ENCODE data around the gene CACNA1S. TPM values are rescaled to one million over a fixed set of nuclear protein-coding genes. Genes with fewer than 3 reads are reported as not detected.

CACNA1S gene
- total RNA-seq, 1 experiment from 2014 or later, result not detected

GRCh38 chr1:201077116-201077515 lies 35.1 kb downstream of the CACNA1S start:
- Histone ChIP-seq H3T11ph (ENCODE audit: low read length) (no peak overlapping the region), H3K14ac (ENCODE audit: insufficient read depth, low read length) (no peak overlapping the region), H2BK12ac (ENCODE audit: insufficient read length, low read depth, low read length) (no peak overlapping the region), H3K9ac (ENCODE audit: extremely low read depth, insufficient read length, low read length) (no peak overlapping the region), H2BK5ac (ENCODE audit: insufficient read length, low read length) (no peak overlapping the region), H3K9me3 (ENCODE audit: control insufficient read depth, low read depth, low read length) (no peaks in the 10 kb centered on the region), H3K18ac (ENCODE audit: insufficient read length, low read depth, low read length) (no peak overlapping the region), H3K79me2 (ENCODE audit: insufficient read depth, low read length) (no peaks in the 10 kb centered on the region), H3K4me1 (ENCODE audit: insufficient read depth, low read length) (no peaks in the 10 kb centered on the region), H3K27me3 (ENCODE audit: insufficient read depth, low read length) (no peaks in the 10 kb centered on the region), H4K91ac (ENCODE audit: insufficient read length, low read depth, low read length) (no peak overlapping the region), H3K23ac (ENCODE audit: insufficient read length, low read depth, low read length) (no peak overlapping the region), H2BK120ac (ENCODE audit: low read depth, low read length, poor library complexity, severe bottlenecking) (no peak overlapping the region), H4K8ac (replicated peaks; ENCODE audit: insufficient read length, low read depth, low read length) (no peak overlapping the region), H4K20me1 (ENCODE audit: control insufficient read depth, insufficient read depth, insufficient read length) (no peaks in the 10 kb centered on the region), H2BK15ac (ENCODE audit: low read depth, low read length) (no peak overlapping the region), H3K79me1 (ENCODE audit: insufficient read depth, low read depth, low read length, poor library complexity, severe bottlenecking) (no peaks in the 10 kb centered on the region), H3K4ac (ENCODE audit: low read depth, low read length) (no peak overlapping the region), H3K56ac (ENCODE audit: insufficient read length, low read depth, low read length) (no peak overlapping the region), H4K5ac (ENCODE audit: insufficient read length, low read depth, low read length) (no peak overlapping the region), H3K23me2 (ENCODE audit: insufficient read length, low read depth, low read length, poor library complexity, severe bottlenecking) (no peaks in the 10 kb centered on the region), H2AFZ (ENCODE audit: low read length) (no peak overlapping the region), H3K27ac (ENCODE audit: insufficient read length, low read depth, low read length) (no peak overlapping the region), H3K4me2 (ENCODE audit: insufficient read depth, insufficient read length, low read length) (no peak overlapping the region), H2BK20ac (ENCODE audit: low read depth, low read length, poor library complexity, severe bottlenecking) (no peak overlapping the region), H2AK5ac (ENCODE audit: insufficient read length, low read length) (no peak overlapping the region)
- Mint-ChIP-seq H3K4me1 (no peaks in the 10 kb centered on the region), H3K4me3 (no peak overlapping the region), H3K27me3 (ENCODE audit: low read depth) (peaks cover 11% of the 10 kb centered on the region), H3K36me3 (ENCODE audit: insufficient read depth in 1 of 3, low read depth in 3 of 3) (no peaks in the 10 kb centered on the region), H3K27ac (no peak overlapping the region), H3K9me3 (no peaks in the 10 kb centered on the region)
- no CpG with 5 or more reads among the region's 7 CpGs for WGBS (ENCODE audit: extremely low coverage, insufficient read length, low lambda C conversion rate)
- TF ChIP-seq, protein P1, sequence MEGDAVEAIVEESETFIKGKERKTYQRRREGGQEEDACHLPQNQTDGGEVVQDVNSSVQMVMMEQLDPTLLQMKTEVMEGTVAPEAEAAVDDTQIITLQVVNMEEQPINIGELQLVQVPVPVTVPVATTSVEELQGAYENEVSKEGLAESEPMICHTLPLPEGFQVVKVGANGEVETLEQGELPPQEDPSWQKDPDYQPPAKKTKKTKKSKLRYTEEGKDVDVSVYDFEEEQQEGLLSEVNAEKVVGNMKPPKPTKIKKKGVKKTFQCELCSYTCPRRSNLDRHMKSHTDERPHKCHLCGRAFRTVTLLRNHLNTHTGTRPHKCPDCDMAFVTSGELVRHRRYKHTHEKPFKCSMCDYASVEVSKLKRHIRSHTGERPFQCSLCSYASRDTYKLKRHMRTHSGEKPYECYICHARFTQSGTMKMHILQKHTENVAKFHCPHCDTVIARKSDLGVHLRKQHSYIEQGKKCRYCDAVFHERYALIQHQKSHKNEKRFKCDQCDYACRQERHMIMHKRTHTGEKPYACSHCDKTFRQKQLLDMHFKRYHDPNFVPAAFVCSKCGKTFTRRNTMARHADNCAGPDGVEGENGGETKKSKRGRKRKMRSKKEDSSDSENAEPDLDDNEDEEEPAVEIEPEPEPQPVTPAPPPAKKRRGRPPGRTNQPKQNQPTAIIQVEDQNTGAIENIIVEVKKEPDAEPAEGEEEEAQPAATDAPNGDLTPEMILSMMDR (conservative IDR thresholded peaks at IDR 0.05), result no peak
- DNase-seq, result no peak

Data from H9 (cell line).